Measurements from ENCODE around the gene MYO9B.
"Not testable (repeated sequence)": the region's sequence is repeated elsewhere in the genome, so short reads cannot be mapped to it uniquely, and the experiment has no call there.

MYO9B gene

DNA sequence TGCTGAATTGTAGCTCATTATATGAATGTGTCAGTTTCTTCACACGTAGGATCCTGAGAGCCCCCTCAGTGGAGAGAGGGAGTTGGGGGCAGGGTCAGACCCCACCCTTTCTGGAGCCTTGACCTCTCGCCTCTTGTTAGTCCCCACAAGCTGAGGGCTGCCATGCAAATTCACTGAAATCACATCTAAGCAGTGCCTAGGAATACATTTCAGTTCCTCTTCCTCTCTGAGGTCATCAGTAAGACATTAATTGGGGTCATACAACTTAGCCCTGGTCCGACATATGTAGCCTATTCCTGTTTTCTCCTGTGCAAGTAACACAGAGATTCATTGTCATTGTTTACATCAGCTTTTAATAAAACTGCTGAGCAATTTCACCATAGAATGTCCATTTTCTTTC is 30.0 kb downstream of the MYO9B start:
- H3K4me3 ChIP-seq (ENCODE audit: control insufficient read depth, low read depth, low read length): no peak overlapping the region
- DNase-seq (ENCODE audit: low read depth): no peak
- TF ChIP-seq, protein P1, sequence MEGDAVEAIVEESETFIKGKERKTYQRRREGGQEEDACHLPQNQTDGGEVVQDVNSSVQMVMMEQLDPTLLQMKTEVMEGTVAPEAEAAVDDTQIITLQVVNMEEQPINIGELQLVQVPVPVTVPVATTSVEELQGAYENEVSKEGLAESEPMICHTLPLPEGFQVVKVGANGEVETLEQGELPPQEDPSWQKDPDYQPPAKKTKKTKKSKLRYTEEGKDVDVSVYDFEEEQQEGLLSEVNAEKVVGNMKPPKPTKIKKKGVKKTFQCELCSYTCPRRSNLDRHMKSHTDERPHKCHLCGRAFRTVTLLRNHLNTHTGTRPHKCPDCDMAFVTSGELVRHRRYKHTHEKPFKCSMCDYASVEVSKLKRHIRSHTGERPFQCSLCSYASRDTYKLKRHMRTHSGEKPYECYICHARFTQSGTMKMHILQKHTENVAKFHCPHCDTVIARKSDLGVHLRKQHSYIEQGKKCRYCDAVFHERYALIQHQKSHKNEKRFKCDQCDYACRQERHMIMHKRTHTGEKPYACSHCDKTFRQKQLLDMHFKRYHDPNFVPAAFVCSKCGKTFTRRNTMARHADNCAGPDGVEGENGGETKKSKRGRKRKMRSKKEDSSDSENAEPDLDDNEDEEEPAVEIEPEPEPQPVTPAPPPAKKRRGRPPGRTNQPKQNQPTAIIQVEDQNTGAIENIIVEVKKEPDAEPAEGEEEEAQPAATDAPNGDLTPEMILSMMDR (IDR thresholded peaks at IDR 0.05; ENCODE audit: control insufficient read depth, insufficient read depth, low read depth, low read length, missing control alignments): no peak

DNA sequence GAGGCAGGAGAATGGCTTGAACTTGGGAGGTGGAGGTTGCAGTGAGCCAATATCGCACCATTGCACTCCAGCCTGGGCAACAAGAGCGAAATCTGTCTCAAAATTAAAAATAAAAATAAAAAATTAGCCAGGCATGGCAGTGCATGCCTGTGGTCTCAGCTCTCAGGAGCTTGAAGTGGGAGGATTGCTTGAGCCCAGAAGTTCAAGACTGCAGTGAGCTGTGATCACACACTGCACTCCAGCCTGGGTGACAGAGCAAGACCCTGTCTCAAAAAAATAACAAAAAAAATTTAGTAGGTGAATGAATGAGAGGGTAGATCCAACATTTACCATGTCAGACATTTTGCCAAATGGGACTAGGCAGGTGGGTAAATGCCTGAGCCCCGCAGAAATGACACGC is 31.4 kb downstream of the MYO9B start:
- H3K4me3 ChIP-seq (ENCODE audit: control insufficient read depth, low read depth, low read length); DNase-seq (ENCODE audit: low read depth): not testable (repeated sequence)

DNA sequence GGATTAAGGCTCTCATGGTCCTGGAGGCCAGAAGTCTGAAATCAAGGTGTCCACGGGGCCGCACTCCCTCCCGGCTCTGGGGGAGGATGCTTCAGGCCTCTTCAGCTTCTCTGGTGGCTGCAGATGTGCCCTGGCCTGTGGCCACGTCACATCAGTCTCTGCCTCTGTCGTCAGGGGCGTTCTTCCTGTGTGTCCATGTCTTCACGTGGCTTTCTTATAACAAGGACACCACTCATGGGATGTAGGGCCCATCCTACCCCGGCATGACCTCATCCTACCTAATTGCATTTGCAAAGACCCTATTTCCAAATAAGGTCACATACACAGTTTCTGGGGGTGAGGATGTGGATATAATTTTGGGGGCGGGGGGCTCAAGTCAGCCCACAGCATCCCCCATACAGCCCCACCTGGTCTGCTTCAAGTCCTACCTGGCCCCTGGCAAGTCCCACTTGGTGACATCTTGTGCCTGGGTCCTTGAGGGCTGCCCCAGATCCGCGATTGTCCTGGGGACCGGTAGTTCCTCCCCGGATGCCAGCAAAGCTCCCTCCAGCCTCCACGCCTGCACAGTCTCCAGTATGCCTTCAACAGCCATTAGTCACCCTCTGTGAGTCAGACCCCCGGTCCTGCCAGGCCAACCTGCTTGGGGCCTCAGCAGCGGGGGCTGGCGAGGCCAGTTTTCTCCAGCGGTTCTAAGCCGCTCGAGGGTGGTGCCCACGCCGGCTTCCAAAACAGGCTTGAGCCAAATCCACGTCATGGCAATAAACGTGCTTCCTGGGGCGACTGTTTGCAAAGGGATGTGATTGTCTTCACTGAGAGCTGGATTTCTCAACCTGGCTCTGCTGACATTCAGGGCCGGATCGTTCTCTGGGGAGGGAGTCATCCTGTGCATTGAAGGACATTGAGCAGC is 32.2 kb downstream of the MYO9B start:
- H3K4me3 ChIP-seq (ENCODE audit: control insufficient read depth, low read depth, low read length): peak overlapping the region; percentile 16
- TF ChIP-seq, protein P1 (IDR thresholded peaks at IDR 0.05; ENCODE audit: control insufficient read depth, insufficient read depth, low read depth, low read length, missing control alignments): no peak
- peak; percentile 95 for DNase-seq (ENCODE audit: low read depth)

DNA sequence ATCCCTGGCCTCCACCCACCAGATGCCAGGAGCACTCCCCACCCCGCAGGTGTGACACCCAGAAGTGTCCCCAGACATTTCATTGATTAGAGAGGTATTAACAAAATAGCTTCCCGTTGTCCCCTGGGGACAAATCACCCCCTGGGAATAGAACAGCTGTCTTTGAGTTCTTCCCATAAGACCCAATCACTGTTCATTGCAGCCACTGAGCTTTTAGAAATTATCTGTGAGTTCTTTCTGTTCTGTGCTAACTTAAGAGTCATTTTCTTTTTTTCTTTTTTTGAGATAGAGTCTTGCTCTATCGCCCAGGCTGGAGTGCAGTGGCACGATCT is 32.8 kb downstream of the MYO9B start:
- TF ChIP-seq, protein P1 (IDR thresholded peaks at IDR 0.05; ENCODE audit: control insufficient read depth, insufficient read depth, low read depth, low read length, missing control alignments): no peak
- no peak overlapping the region; the same call in 1 of the 2 replicates for H3K4me3 ChIP-seq (ENCODE audit: control insufficient read depth, low read depth, low read length)
- DNase-seq (ENCODE audit: low read depth): no peak

DNA sequence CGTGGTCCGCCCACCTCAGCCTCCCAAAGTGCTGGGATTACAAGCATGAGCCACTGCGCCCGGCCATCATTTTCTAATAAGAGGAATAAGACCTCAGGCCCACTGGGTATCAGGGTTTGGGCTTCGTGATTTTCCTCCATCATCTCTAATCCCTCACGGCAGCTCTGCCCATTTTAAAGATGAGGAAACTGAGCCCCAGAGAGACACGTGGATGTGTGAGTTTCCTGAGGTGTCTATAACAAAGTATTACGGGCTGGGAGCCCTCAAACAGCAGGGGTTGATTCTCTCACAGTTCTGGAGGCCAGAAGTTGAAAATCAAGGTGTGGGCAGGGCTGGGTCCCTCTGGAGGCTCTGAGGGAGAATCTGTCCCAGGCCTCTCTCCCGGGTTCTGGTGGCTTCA is 33.7 kb downstream of the MYO9B start:
- no peak overlapping the region for H3K4me3 ChIP-seq (ENCODE audit: control insufficient read depth, low read depth, low read length)
- DNase-seq (ENCODE audit: low read depth): no peak
- TF ChIP-seq, protein P1 (IDR thresholded peaks at IDR 0.05; ENCODE audit: control insufficient read depth, insufficient read depth, low read depth, low read length, missing control alignments): no peak

DNA sequence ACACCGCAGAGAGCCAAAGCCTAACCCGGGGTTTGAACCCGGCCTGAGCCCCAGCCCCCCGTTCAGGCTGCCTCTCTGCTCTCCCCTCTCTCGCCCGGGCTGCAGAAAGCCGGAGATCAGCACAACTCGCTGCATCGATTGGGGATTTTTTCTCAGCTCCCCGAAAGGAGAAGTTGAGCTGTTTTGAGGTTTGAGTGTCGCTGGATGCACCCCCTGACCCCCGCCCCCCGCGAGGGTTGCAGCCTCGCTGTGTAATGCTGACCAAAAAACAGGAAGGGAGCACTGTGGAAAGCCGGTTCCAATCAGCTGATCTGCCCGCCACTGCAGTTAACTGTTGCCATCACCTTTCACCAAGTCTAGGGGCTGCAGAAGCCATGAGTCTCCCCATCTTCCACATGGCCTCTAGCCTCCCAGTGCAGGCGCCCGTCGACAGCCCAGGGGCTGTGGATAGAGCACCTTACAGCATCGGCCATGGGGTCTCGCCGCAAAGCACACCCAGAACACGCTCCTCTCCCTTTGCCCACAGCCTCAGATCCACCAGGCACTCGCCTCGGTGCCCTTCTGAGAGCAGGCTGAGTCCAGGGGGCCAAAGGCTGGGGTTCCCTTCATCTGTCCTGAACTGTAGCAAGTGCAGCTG is 34.5 kb downstream of the MYO9B start:
- DNase-seq (ENCODE audit: low read depth): no peak
- TF ChIP-seq, protein P1 (IDR thresholded peaks at IDR 0.05; ENCODE audit: control insufficient read depth, insufficient read depth, low read depth, low read length, missing control alignments): no peak
- H3K4me3 ChIP-seq (ENCODE audit: control insufficient read depth, low read depth, low read length): no peak overlapping the region

DNA sequence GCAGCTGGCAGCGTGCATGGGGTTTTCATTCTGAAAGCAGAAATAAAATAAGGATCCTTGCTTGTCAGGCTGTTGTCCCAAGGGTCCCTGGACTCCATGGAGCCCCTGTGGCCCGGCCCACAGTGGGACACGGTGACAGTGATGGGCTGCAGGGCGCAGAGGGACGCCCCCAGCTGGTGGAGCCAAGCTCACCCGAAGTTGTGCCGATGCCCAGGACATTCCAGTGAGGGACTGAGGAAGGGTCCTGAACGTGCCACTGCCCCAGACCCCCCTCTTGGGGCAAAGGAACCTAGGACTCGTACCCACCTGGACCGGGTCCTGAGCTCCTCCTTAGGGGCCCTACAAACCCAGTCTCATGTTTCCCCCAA is 35.0 kb downstream of the MYO9B start:
- no peak overlapping the region for H3K4me3 ChIP-seq (ENCODE audit: control insufficient read depth, low read depth, low read length)
- TF ChIP-seq, protein P1 (IDR thresholded peaks at IDR 0.05; ENCODE audit: control insufficient read depth, insufficient read depth, low read depth, low read length, missing control alignments): no peak
- no peak for DNase-seq (ENCODE audit: low read depth)
